NOMO-1 (cell line): Measurements from ENCODE around the gene SPOCK1.

Experiments used
- DNase-seq, 2 experiments: peaks; one replicate each; lab custom pipeline; 2025; ENCODE audit not compliant: unreplicated experiment in 2 of 2; lab: John Stamatoyannopoulos, UW

The SPOCK1 gene

DNA sequence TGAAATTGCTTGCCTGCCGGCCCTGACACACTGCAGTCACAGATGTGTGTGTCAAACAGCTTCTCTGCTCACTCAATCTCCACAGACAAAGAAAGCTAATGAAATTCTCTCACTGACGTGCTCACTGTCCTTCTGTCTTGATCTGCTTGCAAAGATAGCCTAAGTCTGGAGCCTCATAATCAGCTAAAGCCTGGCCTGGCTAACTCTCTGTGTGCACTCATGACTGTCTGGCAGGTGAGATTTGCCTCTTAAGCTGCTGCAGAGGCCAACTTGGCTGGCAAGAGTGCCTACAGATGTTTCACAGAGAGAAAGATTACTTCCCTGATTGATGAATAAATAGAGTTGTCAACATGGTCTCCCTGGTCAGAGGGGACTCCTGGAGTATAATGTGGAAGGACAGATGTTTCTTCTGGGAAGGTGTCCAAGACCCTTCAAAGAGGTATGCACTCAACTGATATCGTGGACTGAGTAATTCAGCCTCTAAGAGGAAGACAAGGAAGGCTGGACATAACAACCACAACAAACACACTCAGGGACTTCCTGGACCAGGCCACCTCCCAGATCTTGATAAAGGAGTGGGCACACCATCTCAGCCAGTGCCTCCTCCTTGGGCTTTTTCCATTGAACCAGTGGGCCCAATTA is 362.0 kb downstream of the SPOCK1 start:
- DNase-seq = no peak

DNA sequence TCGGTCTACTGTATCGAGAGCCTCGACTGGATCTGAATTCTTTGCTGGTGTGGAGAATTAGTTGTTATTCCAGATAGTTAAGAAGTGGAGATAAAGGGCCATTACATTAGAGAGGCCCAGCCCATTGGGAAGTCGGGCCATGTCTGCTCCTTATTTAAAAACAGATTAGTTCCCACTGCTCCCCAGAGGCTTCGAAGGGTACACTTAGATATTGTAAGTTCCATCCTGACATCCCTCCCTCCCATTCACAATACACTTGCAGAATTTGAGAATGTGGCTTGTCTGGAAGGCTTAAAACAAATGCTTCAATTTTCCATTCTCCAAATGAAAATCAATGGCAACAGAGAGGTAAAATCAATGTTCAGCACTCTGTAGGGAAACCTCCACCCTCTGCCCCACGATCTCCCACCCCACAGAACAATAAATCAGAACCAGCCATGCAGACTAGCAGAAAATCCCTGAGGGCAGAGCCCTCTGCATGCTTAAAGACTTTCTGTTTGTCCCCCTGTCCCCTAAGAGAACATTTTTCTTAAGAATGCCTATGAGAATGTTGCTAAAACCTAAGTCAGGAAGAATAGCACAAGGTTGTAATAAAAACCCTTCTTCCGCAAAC is 364.1 kb downstream of the SPOCK1 start:
- no peak for DNase-seq

DNA sequence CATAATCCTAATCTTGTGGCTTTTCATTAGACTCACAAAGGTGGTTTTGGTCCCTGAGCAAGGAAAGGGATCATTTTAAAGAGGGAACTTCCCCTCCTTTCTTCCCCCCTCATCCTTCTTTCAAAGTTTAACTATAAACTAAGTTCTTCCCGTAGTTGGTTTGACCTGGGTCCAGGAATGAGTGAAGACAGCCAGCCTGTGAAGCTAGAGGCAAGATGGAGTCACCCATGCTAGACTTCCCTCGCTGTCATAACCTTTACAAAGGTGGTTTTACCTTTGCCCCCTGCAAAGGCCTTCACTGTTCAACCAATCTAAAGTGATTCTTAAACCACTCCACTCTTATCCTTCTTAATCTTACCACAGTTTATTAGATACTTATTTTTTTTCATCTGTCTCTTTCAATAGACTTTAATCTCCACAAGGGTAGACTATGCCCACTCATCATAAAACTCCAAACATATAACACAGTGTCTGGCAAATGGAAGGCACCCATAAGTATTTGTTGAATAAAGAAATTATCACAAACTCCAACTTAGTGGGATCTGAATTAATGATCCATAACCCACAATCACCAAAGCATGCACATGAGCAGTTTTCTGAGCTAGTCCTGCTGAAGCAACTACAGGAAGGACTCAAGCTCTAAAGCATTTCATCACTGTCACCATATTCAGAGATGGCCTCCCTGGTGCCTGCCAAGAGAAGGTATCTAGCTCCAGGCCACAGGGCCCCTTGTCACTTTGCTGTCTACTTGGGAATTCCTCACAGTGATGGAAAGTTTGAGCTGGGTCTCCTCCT is 369.0 kb downstream of the SPOCK1 start:
- DNase-seq = no peak

DNA sequence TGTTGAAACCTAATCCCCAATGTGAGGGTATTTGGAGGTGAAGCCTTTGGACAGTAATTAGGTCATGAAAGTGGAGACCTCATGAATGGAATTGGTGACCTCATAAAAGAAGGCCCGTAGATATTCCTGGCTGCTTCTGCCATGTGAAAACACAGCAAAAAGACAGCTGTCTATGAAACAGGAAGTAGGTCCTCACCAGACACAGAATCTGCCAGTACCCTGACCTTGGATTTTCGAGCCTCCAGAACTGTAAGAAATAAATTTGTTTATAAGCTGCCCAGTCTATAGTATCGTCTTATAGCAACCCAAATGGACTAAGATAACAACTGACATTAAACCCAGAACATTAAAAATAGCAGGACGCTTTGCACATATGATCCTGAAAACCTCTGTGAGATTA is 371.1 kb downstream of the SPOCK1 start:
- peak in 1 of 2 experiments; percentile 31 for DNase-seq

DNA sequence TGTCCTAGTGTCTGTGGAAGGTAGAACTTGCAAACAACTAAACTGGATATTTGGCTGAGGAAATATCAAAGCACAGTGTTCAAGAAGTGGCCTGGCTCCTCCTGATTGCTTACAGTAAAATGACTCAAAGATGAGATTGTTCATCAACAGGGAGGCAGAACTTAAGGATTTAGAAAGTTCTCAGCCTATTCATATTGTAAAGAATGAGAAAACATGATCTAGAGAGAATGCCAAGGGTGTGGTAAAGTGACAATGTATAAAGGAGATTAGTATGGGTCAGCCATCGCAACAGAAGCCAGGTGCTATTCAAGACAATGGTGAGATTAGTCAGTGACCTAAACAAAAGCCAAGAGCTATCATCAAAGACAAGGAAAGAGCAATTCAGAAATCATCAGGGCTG is 372.3 kb downstream of the SPOCK1 start:
- DNase-seq = no peak

DNA sequence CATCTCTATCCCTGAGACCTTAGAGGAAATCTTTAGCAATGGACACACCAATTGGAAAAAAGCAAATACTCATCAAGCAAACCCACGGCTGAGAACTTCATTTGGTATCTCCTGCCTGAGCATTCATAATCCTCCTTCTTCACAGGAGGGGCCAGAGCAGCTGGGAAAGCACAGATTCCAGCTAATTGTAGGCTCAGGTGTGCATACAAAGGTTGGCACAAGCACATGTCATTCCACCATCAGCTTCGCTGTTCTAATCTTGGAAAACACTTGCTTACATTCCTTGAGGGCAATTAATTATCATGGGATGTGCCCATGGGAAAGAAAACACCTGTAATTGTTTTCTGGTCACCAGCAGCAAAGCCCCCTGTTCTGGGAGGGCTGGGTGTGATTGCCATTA is 376.6 kb downstream of the SPOCK1 start:
- no peak for DNase-seq

DNA sequence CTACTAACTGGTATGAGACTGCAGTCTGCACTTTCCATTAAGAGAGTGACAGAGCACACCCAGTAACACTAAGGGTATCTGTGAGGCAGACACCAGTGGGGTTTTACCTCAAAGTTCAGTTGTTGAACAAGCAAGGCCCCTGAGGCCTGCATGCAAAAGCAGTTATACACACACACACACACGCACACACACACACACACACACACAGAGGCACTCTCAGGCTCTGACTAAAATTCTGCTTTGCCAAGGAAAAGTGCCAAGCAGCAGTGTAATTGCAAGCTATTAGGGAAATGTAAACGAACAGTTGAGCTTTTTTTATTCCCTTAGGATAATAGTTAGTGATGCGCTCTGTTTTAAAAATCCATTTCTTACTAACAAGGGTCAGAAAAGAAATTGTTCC is 377.1 kb downstream of the SPOCK1 start:
- DNase-seq = no peak

DNA sequence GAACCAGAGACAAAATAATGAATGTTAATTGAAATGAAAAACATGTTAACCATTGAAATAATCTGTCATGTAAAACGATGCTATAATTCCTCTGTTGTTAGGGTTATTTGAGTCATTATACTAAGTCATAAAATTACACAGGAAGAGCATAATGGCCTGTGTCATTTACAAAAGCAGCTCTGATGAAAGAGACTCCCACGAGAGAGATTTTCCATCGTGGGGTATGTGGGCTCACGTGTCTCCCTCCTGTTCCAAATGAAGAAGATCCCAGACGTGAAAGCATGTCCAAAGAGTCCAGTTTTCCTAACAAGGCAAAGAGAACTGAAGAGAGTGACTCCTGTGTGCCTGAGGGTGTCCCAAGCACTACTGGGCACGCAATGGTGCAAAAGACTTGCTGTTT is 379.8 kb downstream of the SPOCK1 start:
- DNase-seq = no peak

DNA sequence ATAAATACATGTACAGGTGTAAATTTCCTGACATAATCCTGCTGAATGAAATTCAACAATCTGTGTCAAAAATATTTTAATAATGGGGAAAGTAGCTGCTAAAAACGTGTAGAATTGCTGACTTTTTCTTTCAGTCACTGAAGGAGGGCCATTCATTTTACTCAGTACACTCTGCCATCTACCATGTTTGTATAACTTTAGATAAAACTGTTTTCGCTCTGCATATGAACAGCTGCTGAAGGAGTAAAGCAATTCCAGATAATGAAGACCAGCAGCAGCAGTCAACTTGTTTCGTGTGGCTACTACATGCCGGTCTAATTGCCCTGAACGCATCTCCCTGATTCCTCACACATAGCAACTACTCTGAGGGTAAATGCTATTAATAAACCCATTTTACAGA is 380.5 kb downstream of the SPOCK1 start:
- DNase-seq = no peak

DNA sequence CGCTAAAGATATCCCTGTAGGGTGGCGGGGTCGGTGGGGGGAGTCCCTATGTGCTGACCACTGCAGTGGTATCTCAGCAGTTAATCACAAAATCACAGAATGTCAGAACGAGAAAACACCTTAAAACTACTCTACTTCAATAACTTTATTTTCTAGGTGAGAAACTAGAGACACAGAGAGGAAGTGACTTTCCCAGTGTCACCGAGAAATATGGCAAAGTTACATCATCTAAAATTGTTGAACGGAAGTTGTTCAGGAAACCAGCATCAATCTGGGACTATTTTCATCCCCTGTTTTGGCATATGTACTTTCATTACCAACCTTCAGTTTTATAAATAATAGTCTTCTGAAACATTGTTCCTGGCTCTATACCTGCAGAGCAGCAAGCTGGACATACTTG is 384.0 kb downstream of the SPOCK1 start:
- peak; percentile 32 to 58 for DNase-seq

DNA sequence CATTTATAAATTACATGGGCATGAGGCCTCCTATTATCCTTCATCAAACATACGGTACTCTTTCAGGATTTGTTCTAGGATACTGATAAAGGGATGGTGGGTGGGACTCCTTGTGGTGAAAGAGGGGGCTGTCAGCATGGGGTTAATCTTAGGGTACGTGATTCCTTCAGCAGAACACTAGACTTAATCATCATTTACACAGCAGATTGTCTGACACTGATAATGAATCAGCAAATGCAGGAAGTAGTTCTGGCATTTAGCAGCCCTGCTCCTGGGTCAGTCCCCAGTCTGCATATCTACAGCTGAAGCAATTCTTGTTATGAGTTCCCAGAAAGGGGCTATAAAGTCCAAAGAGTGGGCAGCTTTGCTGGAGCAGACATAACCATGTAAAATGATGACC is 384.6 kb downstream of the SPOCK1 start:
- peak in 1 of 2 experiments; percentile 26 for DNase-seq

DNA sequence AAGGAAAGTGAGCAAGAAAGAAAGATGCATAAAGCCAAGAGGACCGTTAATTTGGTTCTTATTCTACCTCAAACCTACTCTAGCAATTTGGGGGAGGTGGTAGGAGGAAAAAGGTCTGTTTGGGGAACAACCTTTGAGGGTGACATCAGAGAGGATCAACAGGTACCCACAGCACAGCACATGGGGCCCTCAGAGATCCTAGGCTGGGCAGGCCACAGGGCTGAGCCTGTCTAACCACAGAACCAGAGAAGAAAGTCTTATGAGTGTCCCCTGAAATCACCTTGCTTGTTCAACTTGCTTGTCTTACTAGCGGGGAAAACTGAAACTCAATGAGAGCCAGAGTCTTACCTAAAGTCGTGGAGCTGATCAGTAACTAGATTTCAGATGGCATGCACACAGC is 385.2 kb downstream of the SPOCK1 start:
- DNase-seq = no peak

DNA sequence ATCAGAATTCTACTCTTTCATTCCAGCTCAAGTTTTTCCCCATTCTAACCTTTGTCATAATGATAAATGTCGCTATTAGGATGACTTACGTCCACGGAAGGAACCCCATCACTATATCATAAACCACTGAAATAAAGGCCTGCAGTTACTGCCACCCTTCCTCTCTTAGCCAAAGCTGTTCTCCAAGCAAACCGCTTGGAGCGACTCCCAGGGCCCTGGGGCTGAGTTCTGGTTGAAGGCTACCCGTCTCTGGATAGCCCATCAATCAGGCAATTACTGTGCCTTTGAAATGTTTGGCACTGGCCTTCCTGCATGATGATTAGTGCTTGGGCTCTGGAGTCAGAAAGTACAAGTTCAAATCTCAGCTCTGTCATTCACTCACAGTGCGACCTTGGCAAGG is 386.0 kb downstream of the SPOCK1 start:
- DNase-seq = no peak

DNA sequence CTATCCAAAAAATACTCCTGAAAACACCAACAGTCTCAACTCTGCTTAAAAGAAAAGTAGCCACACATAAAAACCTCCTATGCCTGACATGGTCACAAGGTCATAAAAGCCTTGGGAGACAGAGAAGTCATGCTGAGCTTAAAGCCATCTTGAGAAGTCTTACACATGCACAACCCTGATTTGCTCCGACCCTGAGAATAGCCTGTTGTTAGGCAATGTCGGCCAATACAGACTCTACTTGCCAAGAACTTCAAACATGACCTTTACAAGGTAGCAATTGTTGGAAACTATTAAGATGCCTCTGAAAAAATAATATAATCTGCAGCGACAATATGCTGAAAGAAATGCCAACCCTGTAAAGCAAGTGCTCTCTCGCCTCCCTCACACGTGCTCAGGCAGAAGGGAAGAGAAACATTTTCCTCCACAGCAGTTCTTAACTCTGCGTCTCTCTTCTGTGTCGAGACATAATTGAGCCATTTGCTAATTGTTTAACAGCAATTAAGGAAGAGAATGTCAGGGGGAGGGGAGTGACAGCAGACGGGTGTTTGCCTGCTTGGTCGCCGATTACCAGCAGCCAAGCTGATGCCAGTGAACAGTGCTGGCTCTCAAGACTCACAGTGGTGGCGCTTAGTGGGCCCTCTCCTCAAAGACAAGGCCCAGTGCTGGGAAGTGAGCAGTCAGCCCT is 393.6 kb downstream of the SPOCK1 start:
- DNase-seq = no peak

DNA sequence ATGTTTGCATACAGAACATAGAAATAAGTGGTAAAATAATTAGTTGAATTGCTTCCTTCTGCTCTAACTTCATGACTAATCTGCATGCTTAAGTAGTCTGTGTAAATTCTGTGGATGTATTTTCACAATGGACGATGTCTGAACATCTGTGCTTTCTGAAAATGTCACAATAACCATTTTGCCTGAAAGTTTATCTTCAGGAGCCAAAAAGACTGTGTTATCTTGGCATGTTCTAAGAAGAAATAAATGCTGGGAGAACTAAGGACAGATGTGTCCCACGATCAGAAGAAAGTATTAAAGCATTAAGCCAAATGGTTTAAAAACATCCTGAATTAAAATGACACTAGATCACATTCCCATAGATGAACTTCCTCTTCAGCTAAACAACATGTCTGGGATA is 397.6 kb downstream of the SPOCK1 start:
- no peak for DNase-seq

DNA sequence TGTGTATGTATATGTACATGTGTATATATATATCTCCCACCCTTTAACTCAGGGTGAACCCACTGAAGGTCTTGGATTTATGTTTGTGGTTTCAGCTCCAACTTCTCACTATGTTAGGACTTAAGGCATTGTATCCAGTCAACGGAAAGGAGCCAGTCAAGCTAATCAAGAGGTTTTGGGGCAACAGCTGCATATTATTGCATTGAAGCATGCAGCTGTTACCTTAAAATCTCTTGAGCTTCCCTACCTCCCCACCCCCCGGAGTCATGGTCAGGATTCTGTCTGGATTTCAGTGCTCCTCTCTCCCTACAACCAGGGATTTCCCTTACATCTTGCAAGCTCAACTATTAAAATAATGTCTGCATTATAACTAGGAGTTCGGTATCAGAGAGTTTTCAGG is 399.5 kb downstream of the SPOCK1 start:
- no peak for DNase-seq

DNA sequence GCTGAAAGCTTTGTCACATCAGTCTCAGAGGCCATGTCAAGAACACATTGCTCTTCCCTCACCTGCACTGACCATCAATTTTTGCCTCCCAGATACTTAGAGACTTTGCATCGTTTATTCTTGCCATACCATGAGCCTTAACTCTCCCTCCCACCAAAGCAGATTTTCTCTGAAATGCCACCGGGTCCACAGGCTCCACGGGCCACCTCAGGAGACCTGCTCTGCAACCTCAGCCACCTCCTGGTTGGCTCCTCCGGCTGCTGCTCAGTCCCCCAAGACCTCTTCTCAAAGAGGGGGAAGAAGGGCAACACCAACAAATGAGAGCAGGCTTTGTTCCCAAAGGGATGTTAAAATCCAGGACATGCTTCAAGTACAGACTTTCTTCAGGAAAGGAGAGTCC is 400.5 kb downstream of the SPOCK1 start:
- no peak for DNase-seq

DNA sequence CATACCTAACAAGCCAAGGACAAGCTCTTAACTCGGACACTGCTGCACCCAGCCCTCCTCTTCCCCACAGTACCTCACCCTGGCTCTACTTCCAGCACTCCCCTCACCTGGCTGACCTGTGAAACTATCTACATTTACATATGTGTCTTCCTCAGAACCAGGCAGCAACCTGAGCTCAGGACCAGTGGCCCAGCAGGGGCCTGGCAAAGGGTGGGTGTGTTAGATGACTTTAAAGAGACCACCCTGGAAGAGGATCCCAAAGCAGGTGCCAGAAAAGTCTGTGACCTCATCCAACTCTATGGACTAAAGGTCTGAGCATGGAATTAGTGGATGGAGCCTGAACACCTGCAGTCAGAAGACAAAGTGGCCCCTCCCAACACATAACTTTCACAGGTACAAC is 400.9 kb downstream of the SPOCK1 start:
- DNase-seq = no peak

DNA sequence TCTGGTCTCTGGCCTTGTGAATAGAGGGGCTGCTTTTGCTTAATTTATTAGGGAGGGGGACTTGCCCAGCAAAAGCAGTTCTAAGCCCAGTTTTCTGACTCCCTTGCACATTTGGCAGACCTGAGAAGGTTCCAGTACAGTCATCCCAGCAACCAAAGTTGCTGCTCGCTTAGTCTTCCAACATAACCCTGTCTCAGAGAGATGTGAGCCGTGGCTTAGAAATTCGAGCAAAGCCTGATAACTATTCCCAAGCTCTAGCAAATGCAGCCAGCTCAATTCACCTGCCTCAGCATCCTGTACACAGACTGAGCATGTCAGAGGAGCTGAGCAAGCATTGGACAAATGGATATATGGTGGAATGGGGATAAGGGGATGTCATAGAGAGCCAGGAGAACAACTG is 401.9 kb downstream of the SPOCK1 start:
- no peak for DNase-seq

DNA sequence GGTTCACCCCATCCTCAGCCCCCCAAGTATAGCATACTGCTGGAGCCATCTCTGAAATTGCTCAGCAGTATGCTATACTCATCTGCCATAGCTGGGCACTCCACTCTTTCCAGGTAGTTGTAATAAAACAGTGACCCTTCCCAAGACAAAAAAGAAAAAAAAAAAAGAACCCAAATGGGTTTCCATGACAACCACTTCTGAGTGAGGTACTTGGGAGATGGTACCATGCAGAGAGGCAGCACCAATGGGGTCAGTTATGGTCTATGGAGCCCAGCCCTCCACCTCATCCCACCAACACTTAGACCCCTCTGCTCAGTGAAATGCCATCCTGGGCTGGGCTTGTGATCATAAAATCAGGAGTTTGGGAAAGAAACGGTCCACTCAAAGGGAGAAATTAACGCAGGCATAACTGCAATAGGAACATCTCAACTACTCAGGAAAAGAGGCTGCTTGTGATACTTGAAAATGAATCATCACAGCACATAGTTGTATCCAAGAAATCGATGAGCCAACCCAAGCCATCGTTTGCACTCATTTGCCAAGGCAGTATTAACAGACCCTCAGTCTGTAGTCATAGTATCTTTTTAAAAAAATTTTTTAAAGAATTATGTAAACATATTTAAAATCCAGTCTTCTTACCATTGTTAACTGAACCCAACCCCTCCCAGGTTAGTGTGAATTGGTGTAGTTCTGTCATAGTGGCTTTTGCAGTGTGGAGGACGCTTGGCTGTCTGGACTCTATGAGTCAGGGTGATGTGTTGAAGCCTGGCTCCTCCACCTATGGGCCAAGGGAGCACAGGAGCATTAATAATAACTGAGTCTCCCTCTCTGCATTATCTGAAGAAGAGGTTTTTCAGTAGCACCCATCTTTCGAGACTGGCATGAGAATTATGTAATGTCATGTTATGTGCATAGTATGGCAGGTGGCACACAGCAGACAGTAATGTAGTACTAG is 402.7 kb downstream of the SPOCK1 start:
- DNase-seq = no peak
